Heart left ventricle (tissue), 16 donors: Measurements from ENCODE around the gene TEP1. TPM values are rescaled to one million over a fixed set of nuclear protein-coding genes. Genes with fewer than 3 reads are reported as not detected.

ENCODE experiments used
- ATAC-seq, 4 donors: fragments of 200-7000 bp; cut with Tn5 transposase; one replicate each; pipeline ENCODE4 v1.9.1; 2020 to 2022; ENCODE audit warnings: moderate library complexity in 4 of 4, mild to moderate bottlenecking in 3 of 4, moderate number of reproducible peaks in 1 of 4
- DNase-seq, 5 donors: peaks; one replicate each; pipeline ENCODE4 v3.0.0-alpha.2; 2020
- H3K27ac ChIP-seq, 12 donors: fragments of 200-600 bp; sonication (generic) in 4 of 12; one replicate each; pipeline versions ENCODE4 v1.5.0 to v1.8.0; 2016 to 2022; ENCODE audit warnings: mild to moderate bottlenecking in 2 of 12
- H3K27me3 ChIP-seq, 9 donors: fragments of 200-600 bp; sonication (generic) in 2 of 9; one replicate each; pipeline versions ENCODE4 v1.5.1 to v1.8.0; 2016 to 2022; ENCODE audit warnings: mild to moderate bottlenecking in 3 of 9
- H3K36me3 ChIP-seq, 9 donors: fragments of 200-600 bp; sonication (generic) in 2 of 9; one replicate each; pipeline versions ENCODE4 v1.5.0 to v1.8.0; 2018 to 2022; ENCODE audit warnings: mild to moderate bottlenecking in 2 of 9
- H3K4me1 ChIP-seq, 12 donors: fragments of 200-600 bp; sonication (generic) in 4 of 12; one replicate each; pipeline versions ENCODE4 v1.5.0 to v1.8.0; 2016 to 2022; ENCODE audit warnings: mild to moderate bottlenecking in 3 of 12
- H3K4me3 ChIP-seq, 12 donors: fragments of 200-600 bp; sonication (generic) in 4 of 12; one replicate each; pipeline versions ENCODE4 v1.5.0 to v1.8.0; 2017 to 2022; ENCODE audit warnings: mild to moderate bottlenecking in 9 of 12, moderate library complexity in 4 of 12
- H3K9me3 ChIP-seq, 12 donors: fragments of 200-600 bp; sonication (generic) in 4 of 12; one replicate each; pipeline versions ENCODE4 v1.5.0 to v1.8.0; 2016 to 2022; ENCODE audit warnings: mild to moderate bottlenecking in 1 of 12
- POLR2A ChIP-seq, 2 donors: fragments of 450-650 bp; IDR thresholded peaks; one replicate each; pipeline ENCODE4 v1.6.1; 2017; ENCODE audit warnings: antibody characterized with exemption in 2 of 2, mild to moderate bottlenecking in 2 of 2, moderate library complexity in 2 of 2
- WGBS, 4 donors: extraction: QIAGEN DNeasy Blood & Tissue Kit in 2 of 4; methylation state at CpG; one replicate each; pipeline versions ENCODE4 v1.1.5 to v1.1.7; 2013 to 2018; 5-methylcytosine and 5-hydroxymethylcytosine counted together
- intact Hi-C, 10 donors: fragments of 100-400 bp; cut with DNase I; formaldehyde crosslinking; loops; one replicate each; pipeline versions ENCODE4 v1.11.1 to v1.14.2; 2022
- polyA plus RNA-seq, 2 donors: library from polyadenylated mRNA; stranded (reverse); fragments of 200-250 nt; gene quantifications; one replicate each; pipeline ENCODE4 v1.2.3, GENCODE V29; 2013
- total RNA-seq, 9 donors: library from RNA; depleted of rRNA in 2 of 9; stranded (reverse); fragments of >200 nt in 2 of 9; fragmentation: NEBNext Ultra II Directional in 3 of 9; extraction: Animal tissue kit (Norgen Biotek cat#: 25700) in 3 of 9; gene quantifications; one replicate each; pipeline versions ENCODE4 v1.1.0 to v1.2.4, GENCODE V29; 2016 to 2023
- TF ChIP-seq, protein P1 (sequence below), 12 donors: fragments of 200-600 bp; sonication (generic) in 4 of 12; IDR thresholded peaks; one replicate each; pipeline versions ENCODE4 v1.5.0 to v1.8.0; 2018 to 2022; ENCODE audit warnings: antibody characterized with exemption in 12 of 12, mild to moderate bottlenecking in 5 of 12
- donor health status: ischemic (EF 13 %, LVEDD 7.1; RV severe dilation, severe dysfunction).
- donor health status: healthy with polysubstance abuse.
- donor health status: DM: no; HTN: yes; CAD: no.
- donor health status: DM: no; HTN: no; CAD: no.
- donor health status: ischemic (EF 25% LVEDD 6.9; RV normal size, moderate dysfunction).
- donor health status: ischemic (EF 25% LVEDD 5.7; RV mildly dilated, moderate dysfunction).
- donor health status: healthy.
- donor health status: DM: yes; HTN: yes; CAD: no.
- donor health status: ischemic (EF 35%, LVEDD 5.7; RV mildly dilated, moderate dysfunction).
- donor health status: nonischemic (EF 11% LVEDD 7.7; RV severe dilation, severe dysfunction).
- donor health status: DM: yes; HTN: yes; CAD: no.
- donor health status: PGD.
- donor health status: ischemic (EF 29% LVEDD 5.4; RV normal size, mild dysfunction).
- donor health status: nonischemic (EF 23%, LVEDD 6.1; RV moderate dilation, normal function).

Gene TEP1
- total and polyA plus RNA-seq, 11 donors = 4.1 to 31.3 (median 9.7) TPM

GRCh38 chr14:20440882-20441281, 27.6 kb upstream of the TEP1 start:
- ATAC-seq = no peak
- Histone ChIP-seq H3K27ac (no peak overlapping the region), H3K9me3 (no peaks in the 10 kb centered on the region), H3K4me3 (no peak overlapping the region), H3K27me3 (peaks cover 0 to 6% (median 0%) of the 10 kb centered on the region in 9 donors), H3K36me3 (peaks cover 0 to 10% (median 3%) of the 10 kb centered on the region in 9 donors), H3K4me1 (peaks cover 0 to 28% (median under 1%) of the 10 kb centered on the region in 12 donors)
- intact Hi-C loops = no loop called here
- no peak for TF ChIP-seq POLR2A (IDR thresholded peaks at IDR 0.05)
- TF ChIP-seq, protein P1, sequence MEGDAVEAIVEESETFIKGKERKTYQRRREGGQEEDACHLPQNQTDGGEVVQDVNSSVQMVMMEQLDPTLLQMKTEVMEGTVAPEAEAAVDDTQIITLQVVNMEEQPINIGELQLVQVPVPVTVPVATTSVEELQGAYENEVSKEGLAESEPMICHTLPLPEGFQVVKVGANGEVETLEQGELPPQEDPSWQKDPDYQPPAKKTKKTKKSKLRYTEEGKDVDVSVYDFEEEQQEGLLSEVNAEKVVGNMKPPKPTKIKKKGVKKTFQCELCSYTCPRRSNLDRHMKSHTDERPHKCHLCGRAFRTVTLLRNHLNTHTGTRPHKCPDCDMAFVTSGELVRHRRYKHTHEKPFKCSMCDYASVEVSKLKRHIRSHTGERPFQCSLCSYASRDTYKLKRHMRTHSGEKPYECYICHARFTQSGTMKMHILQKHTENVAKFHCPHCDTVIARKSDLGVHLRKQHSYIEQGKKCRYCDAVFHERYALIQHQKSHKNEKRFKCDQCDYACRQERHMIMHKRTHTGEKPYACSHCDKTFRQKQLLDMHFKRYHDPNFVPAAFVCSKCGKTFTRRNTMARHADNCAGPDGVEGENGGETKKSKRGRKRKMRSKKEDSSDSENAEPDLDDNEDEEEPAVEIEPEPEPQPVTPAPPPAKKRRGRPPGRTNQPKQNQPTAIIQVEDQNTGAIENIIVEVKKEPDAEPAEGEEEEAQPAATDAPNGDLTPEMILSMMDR (IDR thresholded peaks at IDR 0.05) = no peak
- WGBS, 4 donors = 73 to 80% (median 76%) methylated on average over 5 of the region's 5 CpGs
- no peak for DNase-seq

GRCh38 chr14:20440465-20440864, 27.2 kb upstream of the TEP1 start:
- WGBS, 4 donors = 86 to 93% (median 87%) methylated on average over 5 of the region's 5 CpGs
- DNase-seq = no peak
- TF ChIP-seq, protein P1 (IDR thresholded peaks at IDR 0.05) = no peak
- no peak for TF ChIP-seq POLR2A (IDR thresholded peaks at IDR 0.05)
- no peaks in the 10 kb centered on the region for H3K9me3 ChIP-seq
- H3K36me3 ChIP-seq = peaks cover 0 to 6% (median 0%) of the 10 kb centered on the region in 9 donors
- no peak overlapping the region for H3K4me3 ChIP-seq
- H3K4me1 ChIP-seq = peaks cover 0 to 28% (median 3%) of the 10 kb centered on the region in 12 donors
- no peak overlapping the region for H3K27ac ChIP-seq
- H3K27me3 ChIP-seq = peaks cover 0 to 6% (median 0%) of the 10 kb centered on the region in 9 donors
- no peak for ATAC-seq
- intact Hi-C loops = no loop called here

DNA sequence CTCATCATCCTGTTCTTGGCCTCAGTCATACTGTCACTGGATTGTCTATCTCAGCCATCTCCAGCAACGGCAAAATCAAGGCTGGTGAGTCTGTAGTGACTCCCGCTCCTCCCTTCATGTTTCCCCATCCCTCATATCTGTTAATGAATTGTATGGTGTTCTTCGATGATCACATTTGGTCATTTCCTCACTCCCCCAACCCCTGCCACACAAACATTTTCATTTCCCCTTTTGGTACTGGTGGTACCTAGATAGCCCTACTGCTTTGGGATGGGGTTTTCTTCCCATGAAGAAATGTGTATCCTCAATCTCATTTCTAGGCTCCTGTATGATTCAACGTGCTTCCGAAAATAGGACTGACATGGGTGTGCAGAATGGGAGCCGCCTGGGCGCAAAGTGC, 25.4 kb upstream of the TEP1 start:
- H3K9me3 ChIP-seq = no peaks in the 10 kb centered on the region
- no peak overlapping the region for H3K27ac ChIP-seq
- H3K27me3 ChIP-seq = peaks cover 0 to 6% (median 0%) of the 10 kb centered on the region in 9 donors
- intact Hi-C loops = no loop called here
- DNase-seq (no peak), ATAC-seq (no peak)
- no peak overlapping the region for H3K4me3 ChIP-seq
- WGBS, 4 donors = 79 to 90% (median 89%) methylated on average over 7 of the region's 7 CpGs
- TF ChIP-seq, protein P1 (IDR thresholded peaks at IDR 0.05) = no peak
- H3K4me1 ChIP-seq = peaks cover 0 to 23% (median 9%) of the 10 kb centered on the region in 12 donors
- H3K36me3 ChIP-seq = no peaks in the 10 kb centered on the region

GRCh38 chr14:20436363-20436755, 23.1 kb upstream of the TEP1 start:
- peaks cover 0 to 23% (median 9%) of the 10 kb centered on the region in 12 donors for H3K4me1 ChIP-seq
- no peak for ATAC-seq
- H3K36me3 ChIP-seq = no peaks in the 10 kb centered on the region
- H3K4me3 ChIP-seq = no peak overlapping the region
- H3K9me3 ChIP-seq = no peaks in the 10 kb centered on the region
- whole genome bisulfite sequencing, 4 donors = 84 to 94% (median 90%) methylated on average over 4 of the region's 4 CpGs
- H3K27ac ChIP-seq = no peak overlapping the region
- TF ChIP-seq POLR2A (IDR thresholded peaks at IDR 0.05) = no peak
- TF ChIP-seq, protein P1 (IDR thresholded peaks at IDR 0.05) = no peak
- no peak for DNase-seq
- intact Hi-C loops = no loop called here
- H3K27me3 ChIP-seq = peaks cover 0 to 6% (median 0%) of the 10 kb centered on the region in 9 donors
